Body of pancreas (tissue), 4 donors: Measurements from ENCODE around the gene QSOX1. TPM values are rescaled to one million over a fixed set of nuclear protein-coding genes. Genes with fewer than 3 reads are reported as not detected.

Source experiments
- ATAC-seq: fragments of 150-250 bp; one replicate; pipeline ENCODE4 v1.9.1; 2016
- DNase-seq, 4 donors: peaks; one replicate each; pipeline ENCODE4 v3.0.0-alpha.2; 2019
- H3K27ac ChIP-seq, 4 donors: fragments of 200-600 bp; sonication (generic); 1 replicate in 3 of 4; 2 replicates in 1 of 4; pipeline versions ENCODE4 v1.5.1 to v1.6.1; 2016 to 2019; ENCODE audit warnings: mild to moderate bottlenecking in 1 of 4, mixed read lengths in 1 of 4, moderate library complexity in 1 of 4
- H3K27me3 ChIP-seq, 2 donors: fragments of 200-600 bp; sonication (generic); one replicate each; pipeline ENCODE4 v1.6.0; 2016; ENCODE audit warnings: mild to moderate bottlenecking in 1 of 2
- H3K36me3 ChIP-seq, 2 donors: fragments of 200-600 bp; sonication (generic); replicated peaks in 1 of 2; 2 replicates each; pipeline ENCODE4 v1.5.1; 2016; ENCODE audit warnings: low read depth in 2 of 2; ENCODE audit not compliant: insufficient read depth in 1 of 2
- H3K4me1 ChIP-seq: fragments of 200-600 bp; sonication (generic); one replicate; pipeline ENCODE4 v1.6.0; 2016
- H3K4me3 ChIP-seq, 2 donors: fragments of 200-600 bp; sonication (generic); 1 replicate in 1 of 2; 2 replicates in 1 of 2; pipeline ENCODE4 v1.5.1; 2016 to 2019
- H3K9me3 ChIP-seq, 3 donors: fragments of 200-600 bp; sonication (generic); 1 replicate in 2 of 3; 2 replicates in 1 of 3; pipeline ENCODE4 v1.5.1; 2016
- CTCF ChIP-seq, 7 experiments: fragments of 450-650 bp in 4 of 7; fragments of 200-600 bp in 3 of 7; sonication (generic) in 3 of 7; IDR thresholded peaks; one replicate each; pipeline ENCODE4 v1.5.1; 2016 to 2019; ENCODE audit warnings: antibody characterized with exemption in 7 of 7
- POLR2A ChIP-seq, 3 donors: fragments of 450-650 bp; IDR thresholded peaks; one replicate each; pipeline ENCODE4 v1.6.1; 2016; ENCODE audit warnings: antibody characterized with exemption in 3 of 3, mild to moderate bottlenecking in 2 of 3
- WGBS, 2 donors: methylation state at CpG; one replicate each; pipeline ENCODE4 v1.1.5; 2017; 5-methylcytosine and 5-hydroxymethylcytosine counted together
- intact Hi-C: fragments of 100-400 bp; cut with DNase I; formaldehyde crosslinking; loops from one replicate; pipeline ENCODE4 v1.15.1; 2023
- total RNA-seq, 2 donors: library from RNA; depleted of rRNA; stranded (reverse); fragments of >200 nt; gene quantifications; one replicate each; pipeline ENCODE4 v1.1.0, GENCODE V29; 2016

QSOX1 gene
- total RNA-seq, 2 donors from 2014 or later = 61.5 to 192 TPM

GRCh38 chr1:180157108-180157507 lies 2.4 kb downstream of the QSOX1 start:
- no peak for TF ChIP-seq CTCF (IDR thresholded peaks at IDR 0.05)
- TF ChIP-seq POLR2A (IDR thresholded peaks at IDR 0.05) = no peak
- Histone ChIP-seq H3K4me3 (no peak overlapping the region), H3K4me1 (peaks cover 72% of the 10 kb centered on the region), H3K9me3 (no peaks in the 10 kb centered on the region), H3K27ac (peak overlapping the region; percentile 86 to 90 (median 89)), H3K36me3 (no peaks in the 10 kb centered on the region), H3K27me3 (no peaks in the 10 kb centered on the region)
- 44 to 50% methylated on average over 3 to 4 of the region's 4 CpGs for WGBS, 2 donors
- DNase-seq (no peak), ATAC-seq (no peak)
- intact Hi-C loops = no loop called here

GRCh38 chr1:180157576-180158057 lies 2.9 kb downstream of the QSOX1 start:
- TF ChIP-seq CTCF (IDR thresholded peaks at IDR 0.05) (no peak), POLR2A (IDR thresholded peaks at IDR 0.05) (peak in 2 of 3 donors; percentile 63)
- Histone ChIP-seq H3K9me3 (no peaks in the 10 kb centered on the region), H3K4me3 (no peak overlapping the region), H3K4me1 (peaks cover 72% of the 10 kb centered on the region), H3K36me3 (no peaks in the 10 kb centered on the region), H3K27me3 (no peaks in the 10 kb centered on the region), H3K27ac (peak overlapping the region; percentile 86 to 90 (median 89))
- peak; percentile 70 to 93 (median 80) for DNase-seq
- peak; percentile 83 for ATAC-seq
- 14 to 15% methylated on average over 3 of the region's 3 CpGs for WGBS, 2 donors
- intact Hi-C loops = no loop called here

GRCh38 chr1:180158149-180159147 lies 3.8 kb downstream of the QSOX1 start:
- TF ChIP-seq POLR2A (IDR thresholded peaks at IDR 0.05) = no peak
- no peak for TF ChIP-seq CTCF (IDR thresholded peaks at IDR 0.05)
- Histone ChIP-seq H3K27me3 (no peaks in the 10 kb centered on the region), H3K4me1 (peaks cover 72% of the 10 kb centered on the region), H3K27ac (peak overlapping the region; percentile 86 to 90 (median 89)), H3K4me3 (no peak overlapping the region), H3K9me3 (no peaks in the 10 kb centered on the region), H3K36me3 (no peaks in the 10 kb centered on the region)
- ATAC-seq (peak; percentile 19), DNase-seq (peak; percentile 62 to 81 (median 76))
- WGBS, 2 donors = 35 to 37% methylated on average over 13 to 16 of the region's 16 CpGs
- intact Hi-C loops = no loop called here

- no peak overlapping the region for H3K4me3 ChIP-seq
- peaks cover 77% of the 10 kb centered on the region for H3K4me1 ChIP-seq
- TF ChIP-seq POLR2A (IDR thresholded peaks at IDR 0.05) (no peak), CTCF (IDR thresholded peaks at IDR 0.05) (no peak)
- DNase-seq (no peak), ATAC-seq (no peak)
- no peaks in the 10 kb centered on the region for H3K27me3 ChIP-seq
- intact Hi-C loops = no loop called here
- no peaks in the 10 kb centered on the region for H3K9me3 ChIP-seq
- H3K27ac ChIP-seq = peak overlapping the region in 1 of 4 donors; percentile 89
- WGBS, 2 donors = 83 to 90% methylated on average over 1 of the region's 1 CpG
- no peaks in the 10 kb centered on the region for H3K36me3 ChIP-seq
Measured at GRCh38 chr1:180160357-180160756, 5.7 kb downstream of the QSOX1 start.
